Stimulated activated CD4-positive, alpha-beta T cell treated with anti-CD3 and anti-CD28 coated beads, Interleukin-4, amount 100 ng/mL, for 24 hours (primary cell): ENCODE data around the gene ZBTB2.

Experiments
- DNase-seq: peaks from one replicate; pipeline ENCODE4 v3.0.0-alpha.2; 2020

The ZBTB2 gene

DNA sequence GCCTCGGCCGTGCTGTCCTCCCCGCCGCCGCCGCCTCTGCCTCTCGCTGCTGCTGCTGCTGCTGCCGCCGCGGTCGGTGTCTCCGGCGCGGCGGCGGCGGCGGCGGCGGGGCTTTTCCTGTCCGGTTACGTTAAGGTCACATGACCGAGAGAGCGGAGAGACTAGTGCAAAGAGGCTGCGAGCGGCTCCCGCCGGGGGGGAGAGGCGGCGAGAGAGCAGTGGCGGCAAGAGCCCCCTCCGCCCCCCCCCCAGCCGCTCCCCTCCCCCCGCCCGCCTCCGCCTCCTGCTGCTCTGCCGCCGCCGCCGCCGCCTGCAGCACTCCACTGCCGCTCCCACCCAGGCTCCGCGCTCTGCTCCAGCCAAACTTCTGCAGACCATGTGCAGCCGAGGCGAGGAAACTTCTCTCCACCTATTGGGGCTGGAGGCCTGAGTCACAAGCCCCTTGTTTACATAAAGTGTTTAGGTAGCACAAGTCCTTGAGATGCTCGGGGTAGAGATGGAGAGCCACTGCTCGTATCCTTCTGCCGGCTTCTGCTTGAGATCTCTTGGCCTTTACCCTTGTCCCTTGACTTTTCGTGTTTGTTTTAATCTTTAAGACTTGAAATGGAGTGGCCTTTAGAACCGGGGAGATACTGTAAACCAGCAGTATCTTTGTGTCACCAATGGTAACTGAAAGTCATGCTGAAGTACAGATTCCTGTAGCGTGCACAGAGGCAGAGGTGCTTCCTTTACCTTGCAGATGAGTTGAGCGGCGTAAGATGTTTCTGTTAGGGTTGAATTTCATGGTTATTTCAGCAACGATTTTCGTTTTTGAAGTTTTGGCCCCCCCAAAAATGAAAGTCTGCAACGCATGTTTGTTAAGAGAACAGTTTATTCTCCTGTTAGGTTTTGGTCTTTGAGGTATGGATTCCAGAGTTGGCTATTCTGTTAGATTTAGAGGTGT lies at the start of gene ZBTB2:
Gene ZBTB2, minus strand, starts transcription at position 89 of the 943 bp plus-strand sequence. CDS start 17,922 bp downstream, outside the sequence.
- peak; percentile 68 for DNase-seq

GRCh38 chr6:151440930-151441329 lies 49.6 kb upstream of the ZBTB2 start:
- no peak for DNase-seq

DNA sequence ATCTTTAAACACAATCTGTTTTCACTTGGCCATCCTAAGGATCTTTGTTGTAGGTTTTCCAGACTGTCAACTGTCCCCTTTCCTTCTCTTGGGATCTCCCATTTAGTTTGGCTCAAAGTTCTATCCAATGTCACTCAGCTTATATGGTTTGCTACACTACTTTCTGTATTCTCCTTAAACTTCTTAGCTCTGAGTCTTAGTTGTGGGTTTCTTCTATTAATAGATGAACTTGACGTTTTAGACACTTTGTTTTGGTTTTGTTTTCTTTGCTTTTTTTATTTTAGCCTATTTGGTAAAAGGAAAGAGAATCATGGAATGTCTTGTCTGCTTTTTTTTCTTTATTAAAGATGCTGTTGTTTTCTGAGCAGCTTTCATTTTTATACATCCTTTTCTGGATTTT lies 49.1 kb upstream of the ZBTB2 start:
- no peak for DNase-seq

DNA sequence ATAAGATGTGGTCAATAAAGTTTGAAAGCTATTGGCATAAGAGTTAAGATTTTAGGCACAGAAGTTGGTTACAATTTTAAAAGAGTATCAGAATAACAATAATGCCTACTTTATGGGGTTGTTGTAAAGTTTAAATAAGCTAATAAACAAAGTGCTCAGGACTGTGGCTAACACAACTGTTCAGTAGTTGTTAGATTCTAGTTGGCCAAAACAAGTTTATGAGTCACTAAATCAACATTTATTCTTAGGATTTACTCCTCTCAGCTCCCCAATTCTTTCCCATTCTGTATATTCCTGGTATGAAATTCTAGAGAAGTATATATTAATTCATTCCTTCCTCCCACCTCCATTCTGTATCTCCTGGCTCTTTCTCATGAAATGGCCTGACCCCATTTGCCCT lies 46.0 kb upstream of the ZBTB2 start:
- DNase-seq: no peak

DNA sequence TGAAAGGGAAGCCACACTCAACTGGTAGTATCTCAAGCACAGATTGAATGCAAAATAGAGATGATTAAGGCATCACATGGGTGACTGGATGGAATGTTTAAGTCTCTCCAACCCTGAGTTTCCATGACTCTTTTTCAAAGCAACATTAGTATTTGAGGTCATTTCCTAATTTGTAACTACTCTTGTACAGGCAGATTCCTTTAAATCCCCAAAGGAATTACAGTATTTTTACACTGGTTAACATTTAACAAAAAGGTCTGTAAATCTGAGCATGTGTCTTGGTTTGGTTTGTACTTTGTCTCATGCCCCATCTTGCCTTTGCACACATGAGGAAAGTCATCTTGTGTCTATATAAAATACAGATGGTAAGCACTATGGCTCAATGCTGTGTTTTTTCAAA lies 45.4 kb upstream of the ZBTB2 start:
- no peak for DNase-seq

GRCh38 chr6:151436300-151436699 lies 44.9 kb upstream of the ZBTB2 start:
- DNase-seq: no peak

GRCh38 chr6:151434369-151434768 lies 43.0 kb upstream of the ZBTB2 start:
- DNase-seq: no peak

DNA sequence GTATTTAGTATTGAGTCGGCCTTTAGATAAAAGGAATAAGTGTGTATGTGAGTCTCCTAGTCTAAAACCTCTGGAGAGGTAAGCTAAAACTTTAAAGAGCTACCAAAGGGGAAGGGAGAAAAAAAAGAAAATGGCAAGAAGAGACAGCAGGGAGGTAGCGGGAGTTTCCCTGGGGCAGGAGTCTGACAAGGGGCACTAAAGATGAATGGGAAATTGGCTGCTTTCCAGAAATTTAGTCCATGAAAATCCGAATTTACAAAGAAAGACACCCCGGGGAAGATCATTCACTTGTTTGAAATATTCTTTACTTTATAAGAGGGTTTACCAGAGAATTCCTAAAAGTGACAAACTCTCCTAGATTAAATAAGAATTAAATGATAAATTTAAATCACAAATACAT lies 41.3 kb upstream of the ZBTB2 start:
- no peak for DNase-seq

DNA sequence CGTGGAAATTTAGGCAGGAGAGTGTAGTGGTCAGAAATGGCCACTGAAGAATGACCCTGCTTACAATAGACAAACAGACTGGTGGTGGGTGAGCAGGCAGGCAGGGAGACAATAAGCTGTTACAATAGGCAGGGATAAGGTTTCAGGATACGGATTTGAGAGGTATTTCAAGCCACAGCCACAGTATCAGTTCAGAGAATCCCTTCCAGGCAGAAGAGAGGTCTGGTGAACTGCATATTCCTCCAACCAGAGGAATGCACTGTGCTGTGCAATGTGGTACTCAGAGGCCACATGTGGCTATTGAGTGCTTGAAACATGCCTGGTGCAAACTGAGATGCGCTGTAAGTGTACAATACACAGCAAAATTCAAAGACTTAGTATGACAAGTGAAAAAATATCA lies 40.0 kb upstream of the ZBTB2 start:
- DNase-seq: no peak

GRCh38 chr6:151430886-151431285 lies 39.5 kb upstream of the ZBTB2 start:
- no peak for DNase-seq

DNA sequence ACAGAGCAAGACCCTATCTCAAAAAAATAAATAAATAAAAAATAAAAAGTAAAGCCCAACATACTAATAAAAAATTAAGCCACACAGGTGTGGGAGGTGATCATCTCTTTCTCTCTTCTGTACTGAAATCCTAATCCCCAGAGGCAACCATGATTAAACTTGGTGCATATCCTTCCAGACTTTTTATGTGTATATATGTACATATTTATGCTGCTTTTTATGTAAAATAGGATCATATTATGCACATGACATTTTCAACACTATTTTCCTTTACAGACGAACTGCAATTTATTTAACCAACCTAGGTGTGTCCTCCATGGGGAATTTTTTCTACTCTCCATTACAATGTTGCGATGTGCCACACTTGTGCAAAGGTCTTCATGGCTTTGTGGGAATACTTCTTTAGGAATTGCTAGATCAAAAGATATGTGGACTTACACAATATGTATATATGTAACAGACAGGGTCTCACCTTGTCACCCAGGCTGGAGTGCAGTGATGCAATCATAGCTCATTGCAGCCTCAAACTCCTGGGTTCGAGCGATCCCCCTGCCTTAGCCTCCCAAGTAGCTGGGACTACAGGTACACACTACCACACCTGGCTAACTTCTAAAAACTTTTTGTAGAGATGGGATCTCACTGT lies 36.9 kb upstream of the ZBTB2 start:
- no peak for DNase-seq

DNA sequence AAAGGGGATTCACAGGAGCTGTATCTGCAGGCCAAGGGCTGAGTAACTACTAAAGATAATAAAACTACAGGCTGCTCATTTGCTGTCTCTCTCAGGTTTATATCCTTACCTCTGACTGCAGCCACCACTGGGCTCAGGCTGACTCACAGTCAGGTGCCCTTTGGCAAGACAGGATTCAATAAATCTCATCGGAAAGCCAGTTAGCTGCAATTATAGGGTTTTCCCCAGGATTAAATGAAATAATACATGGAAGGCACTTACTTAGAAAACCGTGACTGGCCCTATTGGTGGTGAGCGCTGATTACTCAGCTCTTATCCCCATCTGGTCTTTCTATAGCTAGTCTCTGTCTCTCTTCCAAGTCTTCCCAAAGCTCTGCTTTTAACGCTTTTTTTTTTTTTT lies 34.2 kb upstream of the ZBTB2 start:
- DNase-seq: no peak

DNA sequence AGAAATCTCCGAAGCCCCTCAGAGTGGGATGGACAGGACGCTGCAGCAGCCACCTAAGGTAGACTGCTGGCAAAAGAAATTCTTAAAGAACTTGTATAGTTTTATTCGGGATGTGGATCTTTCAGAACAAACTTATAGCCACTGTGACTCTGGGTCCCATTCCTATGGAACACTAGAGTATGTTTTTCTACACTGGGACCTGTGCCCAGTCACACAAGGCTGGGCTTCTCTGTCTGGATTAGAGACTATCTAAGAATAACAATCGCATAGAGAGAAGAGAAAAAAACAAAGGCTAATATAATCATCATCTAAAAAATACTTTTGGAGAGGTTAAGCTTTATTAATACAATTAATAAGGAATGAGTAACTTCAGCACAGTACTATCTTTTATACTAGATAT lies 31.6 kb upstream of the ZBTB2 start:
- no peak for DNase-seq

GRCh38 chr6:151417477-151417876 lies 26.1 kb upstream of the ZBTB2 start:
- DNase-seq: no peak

GRCh38 chr6:151414641-151415260 lies 23.4 kb upstream of the ZBTB2 start:
- no peak for DNase-seq

GRCh38 chr6:151413372-151414145 lies 22.2 kb upstream of the ZBTB2 start:
- DNase-seq: peak; percentile 56

GRCh38 chr6:151412909-151413308 lies 21.6 kb upstream of the ZBTB2 start:
- no peak for DNase-seq

DNA sequence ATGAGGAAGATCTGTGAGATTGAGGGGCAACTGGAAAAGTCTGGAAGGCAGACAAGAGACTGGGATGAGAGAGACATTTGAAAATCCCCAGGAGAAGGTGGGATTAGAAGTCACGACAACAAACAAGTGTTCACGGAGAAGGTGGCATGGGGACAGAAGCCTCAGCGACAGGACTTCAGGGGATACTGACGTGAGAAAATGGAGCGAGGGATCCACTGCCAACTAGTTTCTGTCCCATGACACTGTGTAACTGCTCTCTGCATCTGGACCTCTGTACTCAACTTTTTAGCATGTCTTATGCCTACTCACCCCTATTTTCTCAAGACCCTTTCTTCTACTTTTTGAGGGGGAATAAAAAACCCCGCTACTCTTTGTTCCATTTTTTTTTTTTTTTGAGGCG lies 18.3 kb upstream of the ZBTB2 start:
- DNase-seq: no peak

DNA sequence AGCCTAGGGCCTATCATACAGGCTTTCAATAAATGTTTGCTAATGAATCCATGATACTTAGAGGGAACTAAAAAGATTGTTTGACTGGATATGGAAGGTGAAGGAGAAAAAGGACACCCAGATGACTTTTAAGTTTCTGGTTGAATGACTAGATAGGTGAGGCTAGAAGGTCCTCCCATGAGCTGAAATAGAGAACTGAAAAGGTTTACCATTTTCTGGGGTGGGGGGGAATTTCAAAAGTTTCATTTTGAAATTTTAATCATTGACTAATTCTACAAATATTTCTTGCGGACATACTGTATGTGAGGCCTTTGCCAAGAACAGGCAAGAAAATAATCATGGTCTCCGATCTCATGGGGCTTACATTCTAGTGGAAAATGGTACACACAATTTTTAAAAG lies 17.9 kb upstream of the ZBTB2 start:
- no peak for DNase-seq

- DNase-seq: no peak
These were observed 17.5 kb upstream of the ZBTB2 start for GRCh38 chr6:151408858-151409257.

- DNase-seq: no peak
These were observed 12.6 kb upstream of the ZBTB2 start for GRCh38 chr6:151403919-151404308.

DNA sequence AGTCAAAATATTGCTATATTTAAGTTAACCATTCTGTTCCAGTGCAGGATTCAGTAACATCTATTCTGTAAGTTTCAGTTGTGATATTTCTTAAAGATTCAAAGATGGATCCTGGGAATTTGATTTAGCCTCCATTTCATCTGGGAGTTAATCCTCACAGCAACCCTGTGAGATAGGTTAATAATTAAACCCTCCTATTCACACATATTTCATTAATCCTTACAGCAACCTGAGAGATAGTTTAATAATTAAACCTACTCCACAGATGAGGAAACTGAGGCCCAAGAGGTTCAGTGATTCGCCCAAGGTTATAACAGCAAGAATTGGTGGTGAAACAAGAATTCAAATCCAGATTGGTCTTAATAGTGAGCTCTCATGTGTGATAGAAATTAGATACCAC lies 10.9 kb upstream of the ZBTB2 start:
- DNase-seq: no peak

DNA sequence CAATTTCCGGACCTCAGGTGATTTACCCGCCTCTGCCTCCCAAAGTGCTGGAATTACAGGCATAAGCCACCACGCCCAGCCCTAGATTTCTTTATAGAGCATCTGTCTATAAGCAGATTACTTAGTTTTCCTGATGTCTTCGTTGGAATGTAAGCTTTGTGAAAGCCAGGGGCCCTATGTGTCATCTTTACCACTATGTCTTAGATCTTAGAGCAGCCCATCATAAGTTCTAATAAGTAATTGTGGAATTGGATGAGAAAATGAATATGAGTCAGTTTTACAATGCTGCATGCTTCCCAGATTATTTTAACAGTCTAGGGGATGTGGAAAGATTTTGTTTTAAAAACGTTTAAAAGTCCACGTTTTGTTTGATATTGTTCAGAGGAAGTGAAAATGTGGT lies 9.1 kb upstream of the ZBTB2 start:
- no peak for DNase-seq
